SH-SY5Y (cell line): ENCODE measurements around the gene WWOX.

Experiments
- GATA2 ChIP-seq: IDR thresholded peaks from 2 replicates; pipeline ENCODE4 v1.6.1; 2011; ENCODE audit warnings: mild to moderate bottlenecking, low read depth, low read length
- GATA3 ChIP-seq: IDR thresholded peaks from 2 replicates; pipeline ENCODE4 v1.6.1; 2011; ENCODE audit warnings: low read depth, mild to moderate bottlenecking, low read length, moderate library complexity

- TF ChIP-seq GATA2, result no peak
- TF ChIP-seq GATA3, result no peak
Measured at GRCh38 chr16:78372277-78372676, 272.8 kb downstream of the WWOX start.
